Small intestine (tissue), 7 donors: ENCODE measurements around the gene SP110. TPM values are rescaled to one million over a fixed set of nuclear protein-coding genes. Genes with fewer than 3 reads are reported as not detected.

Source experiments
- DNase-seq, 2 donors: peaks; one replicate each; pipeline versions ENCODE4 v3.0.0 to v3.0.0-alpha.2; 2013
- FAIRE-seq: peaks from 2 replicates; lab custom pipeline; 2012; peaks lifted over from hg19 to GRCh38; lab: Jason Lieb, UNC
- H3K27ac ChIP-seq, 3 donors: one replicate each; pipeline ENCODE4 v1.5.1; 2013; ENCODE audit warnings: low read length in 2 of 3, mild to moderate bottlenecking in 2 of 3, control low read depth in 1 of 3, inconsistent platforms in 1 of 3, low read depth in 1 of 3, moderate library complexity in 1 of 3
- H3K27me3 ChIP-seq, 3 donors: one replicate each; pipeline ENCODE4 v1.6.1; 2013; ENCODE audit warnings: low read length in 3 of 3, inconsistent platforms in 1 of 3; ENCODE audit not compliant: control insufficient read depth in 3 of 3, insufficient read depth in 3 of 3
- H3K36me3 ChIP-seq, 3 donors: one replicate each; pipeline ENCODE4 v1.6.1; 2013; ENCODE audit warnings: low read length in 3 of 3, inconsistent platforms in 1 of 3, low read depth in 1 of 3, mild to moderate bottlenecking in 1 of 3, moderate library complexity in 1 of 3; ENCODE audit not compliant: control insufficient read depth in 3 of 3, insufficient read depth in 2 of 3
- H3K4me1 ChIP-seq, 3 donors: one replicate each; pipeline ENCODE4 v1.6.1; 2013; ENCODE audit warnings: low read length in 2 of 3, inconsistent platforms in 1 of 3, low read depth in 1 of 3, mild to moderate bottlenecking in 1 of 3, moderate library complexity in 1 of 3; ENCODE audit not compliant: control insufficient read depth in 3 of 3, insufficient read depth in 2 of 3
- H3K4me3 ChIP-seq, 3 donors: one replicate each; pipeline ENCODE4 v1.5.1; 2013; ENCODE audit warnings: low read length in 3 of 3, control low read depth in 1 of 3, inconsistent platforms in 1 of 3, low read depth in 1 of 3, mild to moderate bottlenecking in 1 of 3, moderate library complexity in 1 of 3
- H3K9me3 ChIP-seq, 2 donors: one replicate each; pipeline ENCODE4 v1.6.1; 2013; ENCODE audit warnings: low read depth in 1 of 2, low read length in 1 of 2; ENCODE audit not compliant: control insufficient read depth in 2 of 2, insufficient read depth in 1 of 2
- WGBS, 3 donors: extraction: QIAGEN DNeasy Blood & Tissue Kit; methylation state at CpG; one replicate each; pipeline ENCODE4 v1.1.7; 2013; 5-methylcytosine and 5-hydroxymethylcytosine counted together
- polyA plus RNA-seq, 4 donors: library from polyadenylated mRNA; stranded (reverse) in 3 of 4; unstranded in 1 of 4; fragments of 200-250 nt in 3 of 4; fragments of 120-200 nt in 1 of 4; gene quantifications; one replicate each; pipeline versions ENCODE4 v1.2.1 to v1.2.3, GENCODE V29; 2013
- donor health status: healthy with polysubstance abuse.
- donor health status: control.
- donor health status: control.
- donor health status: Bipolar disorder and iron deficiency.
- donor health status: healthy.

The SP110 gene
- polyA plus RNA-seq, 4 donors: 11.2 to 13.7 (median 11.7) TPM

GRCh38 chr2:230137902-230138539, 81.8 kb downstream of the SP110 start:
- WGBS, 3 donors: 94 to 99% (median 97%) methylated on average over 1 of the region's 1 CpG
- H3K27me3 ChIP-seq: no peaks in the 10 kb centered on the region

DNA sequence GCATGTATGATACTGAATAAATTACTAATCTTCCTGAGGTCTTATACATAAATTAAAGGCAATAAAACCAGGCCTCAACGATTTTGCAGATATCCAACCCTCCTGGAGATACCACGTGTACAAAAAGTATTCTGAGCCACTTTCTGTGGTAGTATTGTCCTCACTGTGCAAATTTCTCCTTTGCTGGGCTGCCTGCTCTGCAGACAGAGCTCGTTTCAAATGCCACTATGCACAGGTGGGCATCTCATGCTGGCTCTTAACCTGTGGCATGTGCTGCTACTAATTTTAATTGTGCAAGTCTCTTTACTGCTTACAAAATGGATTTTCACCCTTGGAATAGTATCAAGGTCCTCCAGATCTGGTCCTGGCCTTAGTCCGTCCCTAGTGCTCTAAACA, 84.7 kb downstream of the SP110 start:
- H3K27me3 ChIP-seq: no peaks in the 10 kb centered on the region
- FAIRE-seq (no peak), DNase-seq (no peak)
- H3K4me3 ChIP-seq: no peak overlapping the region
- H3K9me3 ChIP-seq: peaks cover 0 to 7% of the 10 kb centered on the region in 2 donors
- peaks cover 0 to 2% (median 0%) of the 10 kb centered on the region in 3 donors for H3K4me1 ChIP-seq
- H3K36me3 ChIP-seq: no peaks in the 10 kb centered on the region
- H3K27ac ChIP-seq: no peak overlapping the region
- WGBS, 3 donors: 37 to 51% (median 37%) methylated on average over 4 of the region's 4 CpGs

More at GRCh38 chr2:230137902-230138539, 81.8 kb downstream of the SP110 start:
- no peak overlapping the region for H3K4me3 ChIP-seq
- no peak for DNase-seq
- peaks cover 0 to 14% of the 10 kb centered on the region in 2 donors for H3K9me3 ChIP-seq
- no peak overlapping the region for H3K27ac ChIP-seq
- no peaks in the 10 kb centered on the region for H3K4me1 ChIP-seq
- no peaks in the 10 kb centered on the region for H3K36me3 ChIP-seq
- no peak for FAIRE-seq

DNA sequence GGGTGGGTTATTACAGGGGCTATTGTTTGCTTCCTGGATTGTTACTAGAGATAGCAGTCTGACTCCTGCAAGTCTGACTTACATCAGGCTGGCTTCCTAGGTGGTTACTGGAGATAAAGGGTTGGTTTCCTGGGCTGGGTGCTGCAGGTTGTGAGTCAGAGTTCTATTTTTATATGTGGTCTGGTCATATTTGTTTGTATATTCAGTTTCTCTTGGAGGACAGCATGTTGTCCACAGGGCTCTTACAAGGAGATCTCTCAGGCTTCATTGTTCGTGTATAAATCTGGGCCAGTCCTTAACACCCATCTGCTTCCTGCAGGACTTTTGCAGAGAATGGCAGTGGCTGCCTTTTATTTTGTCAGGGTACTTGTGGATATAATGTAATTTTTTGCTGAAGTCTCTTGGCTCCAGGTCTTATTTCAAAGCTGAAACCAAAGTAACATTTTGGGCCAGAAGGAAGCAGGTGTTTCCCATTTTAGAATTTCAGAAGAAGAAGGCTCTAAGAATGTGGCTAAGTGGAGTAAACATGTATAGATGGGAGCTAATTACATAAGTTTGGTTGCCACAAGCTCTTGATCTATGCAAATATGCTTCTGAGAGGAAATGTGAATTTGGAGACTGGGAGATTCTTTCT, 85.2 kb downstream of the SP110 start:
- Histone ChIP-seq H3K36me3 (no peaks in the 10 kb centered on the region), H3K4me3 (no peak overlapping the region), H3K27ac (peak overlapping the region in 1 of 3 donors; percentile 17), H3K27me3 (no peaks in the 10 kb centered on the region), H3K4me1 (peaks cover 0 to 2% (median 0%) of the 10 kb centered on the region in 3 donors), H3K9me3 (peaks cover 0 to 7% of the 10 kb centered on the region in 2 donors)
- 36 to 95% (median 80%) methylated on average over 1 of the region's 1 CpG for WGBS, 3 donors
- FAIRE-seq (no peak), DNase-seq (no peak)

DNA sequence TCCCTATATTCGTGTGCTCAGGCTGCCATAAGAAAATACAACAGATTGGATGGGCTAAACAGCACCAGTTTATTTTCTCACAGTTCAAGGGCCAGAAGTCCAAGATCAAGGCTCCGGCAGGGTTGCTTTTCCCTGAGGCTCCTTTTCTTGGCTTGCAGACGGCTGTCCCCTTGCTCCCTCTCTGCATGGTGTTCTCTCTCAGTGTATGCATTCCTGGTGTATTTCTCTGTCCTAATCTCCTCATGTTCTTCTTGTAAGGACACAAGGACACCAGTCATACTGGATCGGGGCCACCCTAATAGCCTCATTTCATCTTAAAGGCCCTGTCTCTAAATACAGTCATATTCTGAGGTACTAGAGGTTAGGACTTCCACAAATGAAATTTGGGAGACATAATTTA, 88.4 kb downstream of the SP110 start:
- no peak overlapping the region for H3K4me3 ChIP-seq
- no peak for DNase-seq

DNA sequence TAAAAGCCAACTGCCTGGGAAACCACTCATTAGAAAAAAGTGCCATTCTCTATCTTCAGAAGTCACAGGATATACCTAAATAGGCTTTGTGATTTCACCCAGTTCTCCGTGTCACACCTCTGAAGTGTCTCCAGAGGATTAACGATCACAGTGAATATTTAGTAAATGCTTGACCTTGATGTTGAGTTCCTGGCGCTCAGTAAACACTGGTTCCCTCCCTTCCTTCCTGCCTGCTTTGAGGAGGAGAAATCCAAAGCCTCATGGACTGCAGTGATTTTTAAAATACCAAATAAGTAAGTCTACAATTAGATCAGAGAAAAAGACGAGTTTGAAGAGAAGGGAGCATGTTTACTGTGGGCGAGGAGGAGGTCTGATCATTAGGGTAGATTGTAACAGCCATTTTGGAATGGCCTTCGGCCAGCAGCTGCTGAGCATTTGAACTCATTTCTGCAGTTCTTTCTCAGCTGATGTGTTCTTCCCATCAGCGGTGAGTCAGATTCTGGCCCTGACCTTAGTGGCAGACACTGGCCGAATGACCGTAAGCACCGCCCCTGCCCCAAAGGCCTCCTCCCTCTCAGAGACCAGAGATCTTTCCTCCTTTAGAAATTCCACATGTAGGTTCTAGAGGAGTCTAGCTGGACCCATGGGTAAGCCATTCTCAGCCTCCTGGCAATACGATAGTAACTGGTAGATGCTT, 89.0 kb downstream of the SP110 start:
- DNase-seq: no peak
- no peak overlapping the region for H3K4me3 ChIP-seq
- H3K4me1 ChIP-seq: peaks cover 0 to 2% (median 0%) of the 10 kb centered on the region in 3 donors
- H3K27me3 ChIP-seq: no peaks in the 10 kb centered on the region
- FAIRE-seq: no peak
- peaks cover 0 to 7% of the 10 kb centered on the region in 2 donors for H3K9me3 ChIP-seq
- 67 to 73% (median 70%) methylated on average over 11 of the region's 11 CpGs for WGBS, 3 donors
- H3K27ac ChIP-seq: peak overlapping the region in 2 of 3 donors; percentile 9 to 68
- no peaks in the 10 kb centered on the region for H3K36me3 ChIP-seq

More for the DNA sequence above, 88.4 kb downstream of the SP110 start:
- Histone ChIP-seq H3K9me3 (peaks cover 0 to 7% of the 10 kb centered on the region in 2 donors), H3K36me3 (no peaks in the 10 kb centered on the region), H3K4me1 (peaks cover 0 to 2% (median 0%) of the 10 kb centered on the region in 3 donors), H3K27me3 (no peaks in the 10 kb centered on the region), H3K27ac (peak overlapping the region in 2 of 3 donors; percentile 9 to 68)
- WGBS, 3 donors: 81 to 91% (median 81%) methylated on average over 4 of the region's 4 CpGs
- FAIRE-seq: no peak

DNA sequence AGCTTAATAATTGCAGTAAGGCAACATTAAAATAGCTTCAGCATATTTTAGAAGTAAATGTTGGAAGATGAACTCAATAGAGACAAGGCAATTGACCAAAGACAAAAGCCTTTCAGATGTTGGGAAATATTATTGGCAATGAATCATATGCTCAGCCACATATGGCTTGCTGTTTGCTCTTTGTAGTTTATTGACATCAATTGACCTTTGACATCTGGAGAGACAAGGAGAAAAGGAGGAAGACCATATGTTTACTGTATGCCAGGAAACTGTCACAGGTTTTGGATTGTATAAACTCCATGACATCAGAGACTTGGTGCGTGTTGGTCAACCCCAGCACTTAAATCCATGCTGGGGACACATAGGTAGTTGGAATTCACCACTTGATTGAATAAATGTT, 90.4 kb downstream of the SP110 start:
- Histone ChIP-seq H3K4me3 (no peak overlapping the region), H3K27me3 (no peaks in the 10 kb centered on the region), H3K36me3 (no peaks in the 10 kb centered on the region), H3K27ac (peak overlapping the region in 1 of 3 donors; percentile 79), H3K4me1 (peaks cover 0 to 2% (median 0%) of the 10 kb centered on the region in 3 donors), H3K9me3 (peaks cover 0 to 7% of the 10 kb centered on the region in 2 donors)
- DNase-seq (peak; percentile 22 to 73), FAIRE-seq (no peak)
- 30 to 57% (median 50%) methylated on average over 1 of the region's 1 CpG for WGBS, 3 donors

GRCh38 chr2:230128623-230129342, 91.0 kb downstream of the SP110 start:
- Histone ChIP-seq H3K27ac (peak overlapping the region in 1 of 3 donors; percentile 79), H3K9me3 (peaks cover 0 to 3% of the 10 kb centered on the region in 2 donors), H3K4me3 (peak overlapping the region in 1 of 3 donors; percentile 0), H3K36me3 (no peaks in the 10 kb centered on the region), H3K27me3 (no peaks in the 10 kb centered on the region), H3K4me1 (peaks cover 0 to 2% (median 0%) of the 10 kb centered on the region in 3 donors)
- FAIRE-seq: no peak
- peak; percentile 22 to 74 for DNase-seq
- 18 to 36% (median 30%) methylated on average over 7 of the region's 7 CpGs for WGBS, 3 donors

DNA sequence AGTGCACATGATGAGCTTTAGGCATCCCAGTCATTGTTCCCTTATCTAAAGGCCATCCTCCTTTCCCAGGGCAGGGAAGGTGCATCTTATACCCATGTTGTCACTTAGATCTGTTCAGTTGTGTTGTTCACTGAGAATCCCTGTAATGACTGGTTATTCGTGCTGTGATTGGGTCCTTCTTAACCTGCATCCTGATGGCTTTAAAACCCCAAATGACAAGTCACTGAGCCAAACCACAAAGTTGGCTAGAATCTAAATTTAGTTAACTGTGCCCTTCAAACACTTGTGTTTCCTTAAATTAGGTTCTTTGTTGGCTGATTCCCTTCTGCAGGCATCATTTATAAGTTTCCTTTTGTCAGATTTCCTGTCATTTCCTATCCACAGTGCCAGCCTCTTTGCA, 92.6 kb downstream of the SP110 start:
- H3K27ac ChIP-seq: no peak overlapping the region
- no peaks in the 10 kb centered on the region for H3K36me3 ChIP-seq
- no peak for DNase-seq
- 67 to 83% (median 72%) methylated on average over 1 of the region's 1 CpG for WGBS, 3 donors
- no peak overlapping the region for H3K4me3 ChIP-seq
- no peaks in the 10 kb centered on the region for H3K27me3 ChIP-seq
- no peaks in the 10 kb centered on the region for H3K9me3 ChIP-seq
- H3K4me1 ChIP-seq: peaks cover 0 to 2% (median 0%) of the 10 kb centered on the region in 3 donors
- no peak for FAIRE-seq
